H1 (cell line): ENCODE results near the gene TAOK1. TPM values are rescaled to one million over a fixed set of nuclear protein-coding genes. Genes with fewer than 3 reads are reported as not detected.
A peak's percentile ranks its signal among the peaks of the same experiment; 100 is the strongest.

Source experiments
- ASH2L ChIP-seq: fragments of 200-600, 300-600 bp; sonication (generic); IDR thresholded peaks from one replicate; pipeline ENCODE4 v1.7.1; 2017; ENCODE audit warnings: low read length
- ATF2 ChIP-seq: IDR thresholded peaks from 2 replicates; pipeline ENCODE4 v1.6.1; 2012; ENCODE audit warnings: low read length, inconsistent platforms
- BCL11A ChIP-seq, 2 experiments: IDR thresholded peaks; one replicate each; pipeline ENCODE4 v1.6.1; 2011; ENCODE audit warnings: low read depth in 2 of 2, low read length in 2 of 2, mild to moderate bottlenecking in 2 of 2
- CTCF ChIP-seq, 3 experiments: IDR thresholded peaks; 1 replicate in 2 of 3; 2 replicates in 1 of 3; pipeline versions ENCODE4 v1.5.1 to v1.6.1; 2011; ENCODE audit warnings: low read length in 3 of 3, mild to moderate bottlenecking in 3 of 3, inconsistent platforms in 2 of 3, low read depth in 1 of 3, moderate library complexity in 1 of 3; ENCODE audit not compliant: insufficient read depth in 1 of 3; ENCODE audit errors: control extremely low read depth in 1 of 3
- E2F6 ChIP-seq: IDR thresholded peaks from 2 replicates; pipeline ENCODE4 v1.6.1; 2012; ENCODE audit warnings: inconsistent platforms
- EZH2 ChIP-seq: fragments of 200-600 bp; sonication (generic); IDR thresholded peaks from 2 replicates; pipeline ENCODE4 v1.7.1; 2012; ENCODE audit warnings: low read depth, mild to moderate bottlenecking, moderate library complexity, low read length, inconsistent platforms; ENCODE audit not compliant: severe bottlenecking
- MAX ChIP-seq: IDR thresholded peaks from 2 replicates; pipeline ENCODE4 v1.6.1; 2012; ENCODE audit warnings: inconsistent platforms
- POLR2AphosphoS5 ChIP-seq: IDR thresholded peaks from 2 replicates; pipeline ENCODE4 v1.6.1; 2011; ENCODE audit warnings: low read depth, low read length
- POU5F1 ChIP-seq: IDR thresholded peaks from 2 replicates; pipeline ENCODE4 v1.6.1; 2011; ENCODE audit warnings: low read depth, mild to moderate bottlenecking, low read length, moderate library complexity
- SP4 ChIP-seq: IDR thresholded peaks from 2 replicates; pipeline ENCODE4 v1.6.1; 2012; ENCODE audit warnings: low read length, inconsistent platforms
- SUZ12 ChIP-seq: fragments of 200-600 bp; sonication (generic); IDR thresholded peaks from 2 replicates; pipeline ENCODE4 v1.6.1; 2012; ENCODE audit warnings: mild to moderate bottlenecking, inconsistent platforms, low read length, moderate library complexity, mixed read lengths
- TAF1 ChIP-seq: IDR thresholded peaks from 2 replicates; pipeline ENCODE4 v1.6.1; 2011; ENCODE audit warnings: mild to moderate bottlenecking, low read depth, low read length
- TAF7 ChIP-seq: optimal IDR thresholded peaks from 2 replicates; pipeline ENCODE3; 2011; ENCODE audit warnings: low read depth, mild to moderate bottlenecking, inconsistent platforms, low read length, moderate library complexity, borderline replicate concordance
- polyA plus RNA-seq, 7 experiments: library from polyadenylated mRNA; depleted of rRNA in 3 of 7; stranded (reverse) in 5 of 7; unstranded in 2 of 7; fragments of >200 nt in 5 of 7; fragments of 200-250 nt in 2 of 7; gene quantifications; 1 replicate in 5 of 7; 2 replicates in 1 of 7; 4 replicates in 1 of 7; pipeline versions ENCODE4 v1.2.1 to v1.2.3, GENCODE V29; 2011 to 2013; ENCODE audit warnings: missing spikeins in 2 of 7, mixed read lengths in 2 of 7
- total RNA-seq: library from RNA; stranded (reverse); fragmentation: NEBNext Ultra II Directional; extraction: Animal tissue kit (Norgen Biotek cat#: 25700); gene quantifications from 2 replicates; pipeline ENCODE4 v1.2.1, GENCODE V29; 2021

Gene TAOK1
- total and polyA plus RNA-seq, 2 of the 8 experiments (the other 6 are each of a cell fraction or from before 2014, with no cell fraction given) = 12.2 to 90.6 TPM

GRCh38 chr17:29565643-29566472, 175.7 kb downstream of the TAOK1 start (continued):
- TF ChIP-seq ATF2 = no peak
- TF ChIP-seq SUZ12 = peak; percentile 67; the same call in 1 of the 2 replicates
- TF ChIP-seq E2F6 = peak; percentile 54
- peak; percentile 62 for TF ChIP-seq EZH2
- no peak for TF ChIP-seq SP4
- TF ChIP-seq ASH2L = peak; percentile 46
- TF ChIP-seq MAX = peak; percentile 37; the same call in 1 of the 2 replicates
- no peak for TF ChIP-seq BCL11A (IDR thresholded peaks at IDR 0.05; ENCODE audit: low read depth in 2 of 2, low read length in 2 of 2)
- peak; percentile 70 for TF ChIP-seq TAF7
- TF ChIP-seq CTCF (IDR thresholded peaks at IDR 0.05; ENCODE audit: control extremely low read depth in 1 of 3, insufficient read depth in 1 of 3, low read depth in 1 of 3, low read length in 3 of 3) = peak; percentile 20 to 33 (median 26)
- TF ChIP-seq POU5F1 = peak; percentile 42; the same call in 1 of the 2 replicates
- 0 out of 2 replicates have a peak, but pooled peaks have one; percentile 33 for TF ChIP-seq TAF1
- TF ChIP-seq POLR2AphosphoS5 = no peak
- TF ChIP-seq, all 59 proteins: peak for 15
